HL-60/S4 treated with retinoic acid at 250 ng/mL for 4 days and 3 days (cell line): Measurements from ENCODE around the gene DIPK1B.

Source experiments
- in situ Hi-C: fragments of 300-500 bp; cut with MboI; formaldehyde crosslinking; loops from 2 replicates; pipeline ENCODE4 v1.7.0; 2022; ENCODE audit warnings: low sequenced_read_pairs

DIPK1B gene

DNA sequence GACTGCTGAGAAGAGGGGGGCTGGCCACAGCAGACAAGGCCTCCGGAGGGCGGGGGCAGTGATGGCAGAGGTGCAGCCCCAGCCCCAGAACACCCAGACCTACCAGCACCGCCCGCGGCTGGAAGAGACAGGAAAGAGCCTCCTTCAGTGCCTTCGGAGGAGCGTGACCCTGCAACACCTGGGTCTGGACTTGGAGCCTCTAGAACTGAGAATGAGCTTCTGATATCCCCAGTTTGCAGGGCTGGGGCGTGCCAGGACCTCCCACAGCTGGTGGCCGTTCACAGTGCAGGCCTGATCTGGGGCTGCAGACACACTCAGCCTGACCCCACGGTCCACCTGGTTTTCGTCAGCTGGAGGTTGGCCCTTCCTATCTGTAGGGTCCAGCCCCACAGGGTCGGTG, 21.2 kb downstream of the DIPK1B start:
- in situ Hi-C loops, result no loop called here

DNA sequence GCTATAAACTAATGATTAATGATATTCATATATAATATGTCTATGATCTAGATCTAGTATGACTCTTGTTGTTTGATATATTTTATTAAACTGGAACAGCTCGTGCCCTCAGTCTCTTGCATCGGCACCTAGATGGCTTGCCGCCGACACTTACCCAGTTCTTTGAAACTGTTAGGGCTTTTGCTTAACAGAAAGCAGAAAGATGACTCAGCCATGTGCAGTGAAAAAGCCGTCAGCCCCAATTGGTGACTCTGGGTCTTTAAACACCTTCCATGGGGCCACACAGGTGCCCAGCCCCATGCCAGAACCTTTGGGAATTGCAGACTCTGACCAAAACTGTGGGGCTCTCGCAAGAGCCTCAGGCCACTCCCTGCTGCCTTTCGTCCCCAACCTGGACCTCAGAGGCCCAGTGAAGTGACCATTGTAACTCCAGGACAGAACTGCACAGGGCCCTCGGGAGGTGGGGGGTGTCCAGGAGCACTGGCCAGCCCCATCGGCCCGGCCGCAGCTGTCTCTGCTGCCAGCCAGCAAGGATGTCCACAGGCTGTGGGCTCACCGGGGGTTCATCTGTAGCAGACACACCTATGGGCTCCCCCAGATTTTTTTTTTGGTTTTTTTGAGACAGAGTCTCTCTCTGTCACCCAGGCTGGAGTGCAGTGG, 22.6 kb downstream of the DIPK1B start:
- in situ Hi-C loops, result no loop called here

DNA sequence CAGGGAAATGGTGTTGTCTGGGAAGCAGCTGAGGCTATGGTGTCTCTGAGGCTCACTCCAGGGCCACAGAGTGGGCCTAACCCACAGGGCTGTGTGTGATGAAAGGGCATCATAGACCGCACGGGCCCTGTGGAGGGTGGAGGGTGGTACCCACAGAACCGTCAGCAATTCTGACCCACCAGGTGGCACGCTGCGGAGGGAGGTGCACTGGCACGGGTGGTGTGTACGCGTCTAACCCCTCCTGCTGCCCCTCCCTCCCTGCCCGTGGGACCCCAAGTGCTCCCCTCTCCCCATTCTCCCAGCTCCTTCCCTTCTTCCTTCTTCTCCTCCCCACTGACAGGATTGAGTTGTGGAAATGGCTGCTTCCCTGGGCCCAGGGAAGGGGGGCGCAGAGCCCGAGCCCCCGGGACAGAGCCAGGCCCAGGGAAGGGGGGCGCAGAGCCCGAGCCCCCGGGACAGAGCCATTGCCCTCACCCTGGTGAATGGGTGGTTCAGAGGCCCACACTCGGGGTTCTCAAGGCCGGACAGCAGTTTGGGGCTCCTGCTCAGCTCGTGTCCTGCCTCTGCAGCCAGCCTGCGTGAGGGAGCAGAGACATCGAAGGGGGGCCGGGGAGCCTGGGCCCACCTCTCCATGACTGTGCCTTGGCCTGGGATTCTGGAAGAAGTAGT, 23.6 kb downstream of the DIPK1B start:
- in situ Hi-C loops, result no loop called here

DNA sequence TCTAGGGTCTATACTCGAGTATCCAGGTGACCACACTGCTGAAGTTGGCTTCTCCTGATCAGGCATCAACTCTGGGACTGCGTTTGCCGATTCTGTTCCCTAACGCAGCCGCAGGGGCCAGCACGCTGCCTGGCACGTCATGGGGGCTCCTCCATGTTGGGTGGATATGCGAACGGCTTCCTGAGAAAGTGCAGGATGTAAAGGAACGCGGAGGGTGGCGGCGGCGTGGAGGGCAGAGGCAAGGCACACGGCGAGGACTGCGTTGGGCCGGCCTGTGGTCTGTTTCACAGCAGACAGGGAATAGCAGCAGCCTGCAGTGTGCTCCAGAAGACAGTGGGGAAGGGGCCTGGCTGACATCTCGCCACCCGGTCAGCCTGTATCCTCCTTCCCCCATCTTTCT, 26.6 kb downstream of the DIPK1B start:
- in situ Hi-C loops, result no loop called here

DNA sequence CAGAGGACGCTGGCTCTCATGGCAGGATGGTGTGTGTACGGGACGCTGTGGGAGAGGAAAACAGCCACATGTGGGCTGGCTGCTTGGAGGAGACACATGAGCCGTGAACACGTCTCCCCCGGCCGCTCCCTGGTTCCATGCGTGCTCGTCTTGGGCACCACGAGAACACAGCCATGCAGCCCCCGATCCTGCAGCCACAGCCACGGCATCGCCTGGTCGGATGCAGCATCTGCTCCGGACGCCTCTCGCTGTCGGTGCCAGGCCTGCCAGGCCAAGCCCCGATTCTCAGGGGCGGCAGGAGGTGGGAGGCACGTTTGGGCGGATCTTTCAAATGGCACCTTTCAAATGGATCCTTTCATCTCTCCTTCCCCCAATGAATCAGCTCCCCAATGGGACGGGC, 27.1 kb downstream of the DIPK1B start:
- in situ Hi-C loops, result no loop called here

DNA sequence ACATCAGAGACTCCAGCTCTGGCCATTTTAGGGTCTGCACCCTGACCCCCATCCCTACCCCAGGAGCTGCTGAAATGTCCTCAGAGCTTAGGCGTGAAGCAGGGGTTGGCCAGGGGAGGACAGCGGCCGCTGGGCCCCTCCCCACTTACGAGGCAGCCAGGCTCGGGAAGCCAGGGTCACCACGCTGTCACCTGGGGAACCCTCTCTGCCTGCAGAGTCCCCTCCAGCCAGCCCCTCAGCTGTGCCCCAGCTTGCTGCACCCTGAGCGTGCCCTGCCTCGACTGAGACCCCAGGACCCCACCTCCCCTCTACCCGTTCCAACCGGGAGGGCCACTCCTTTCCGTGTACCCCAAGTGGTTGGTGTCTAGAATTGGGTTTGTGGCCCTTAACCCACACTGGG, 27.7 kb downstream of the DIPK1B start:
- in situ Hi-C loops, result no loop called here

DNA sequence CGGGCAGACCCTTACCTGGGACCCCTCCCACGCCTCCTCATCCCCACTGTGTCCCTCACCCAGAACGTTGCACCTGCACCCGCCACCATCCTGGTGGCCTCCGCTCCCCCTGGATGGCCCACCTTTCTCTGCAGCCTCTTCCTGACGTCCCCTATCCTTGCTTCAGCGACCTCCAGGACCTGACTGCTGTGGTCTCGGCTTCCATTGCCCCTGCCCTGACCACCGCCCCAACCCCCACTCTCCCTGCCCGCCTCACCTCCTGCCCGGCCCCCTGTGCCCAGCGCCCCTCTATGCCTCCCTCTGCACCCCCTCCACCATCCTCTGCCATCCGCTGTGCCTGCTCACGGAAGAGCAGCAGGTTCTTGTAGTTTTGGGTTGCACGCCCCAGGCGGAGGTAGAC, 28.1 kb downstream of the DIPK1B start:
- in situ Hi-C loops, result no loop called here

DNA sequence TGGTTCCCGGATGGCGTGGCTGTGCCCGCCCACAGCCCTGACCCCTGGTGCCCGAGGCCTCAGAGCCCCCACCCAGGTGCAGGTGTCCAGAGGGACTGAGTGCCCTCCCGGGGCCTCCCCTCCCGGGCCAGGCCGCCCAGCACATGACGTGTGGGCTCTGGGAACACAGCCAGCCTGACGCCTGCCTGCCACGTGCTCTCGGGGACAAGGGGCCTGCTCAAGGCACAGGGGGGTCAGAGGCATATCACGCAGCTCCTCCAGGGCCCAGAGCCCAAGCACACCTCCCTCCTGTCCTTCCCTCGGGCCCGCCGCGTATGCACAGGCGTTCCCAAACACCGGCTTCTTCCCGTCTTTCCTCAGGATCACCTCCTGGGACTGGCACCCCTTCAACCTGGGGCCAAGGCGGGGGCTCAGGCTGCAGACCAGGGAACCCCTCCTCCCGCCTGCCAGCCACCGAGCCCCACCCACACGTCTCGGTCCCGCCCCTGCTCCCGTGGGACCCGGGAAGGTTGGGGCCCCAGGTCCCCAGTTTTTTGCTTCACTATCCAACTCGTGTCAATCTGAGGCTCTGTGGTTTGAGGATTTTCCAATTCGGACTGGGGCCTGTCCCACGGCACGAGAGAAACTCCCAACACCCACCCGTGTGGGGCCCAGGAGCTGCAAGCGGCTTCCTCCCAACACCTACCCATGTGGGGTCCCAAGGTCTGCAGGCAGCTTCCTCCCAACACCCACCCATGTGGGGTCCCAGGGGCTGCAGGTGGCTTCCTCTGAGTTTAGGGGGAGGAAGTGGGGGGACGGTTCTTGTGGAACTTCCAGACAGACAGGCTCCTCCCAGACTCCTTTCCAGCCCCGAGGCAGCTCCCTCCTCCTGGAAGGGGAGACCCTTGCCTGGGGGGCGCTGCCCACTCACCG, 28.9 kb downstream of the DIPK1B start:
- in situ Hi-C loops, result no loop called here

DNA sequence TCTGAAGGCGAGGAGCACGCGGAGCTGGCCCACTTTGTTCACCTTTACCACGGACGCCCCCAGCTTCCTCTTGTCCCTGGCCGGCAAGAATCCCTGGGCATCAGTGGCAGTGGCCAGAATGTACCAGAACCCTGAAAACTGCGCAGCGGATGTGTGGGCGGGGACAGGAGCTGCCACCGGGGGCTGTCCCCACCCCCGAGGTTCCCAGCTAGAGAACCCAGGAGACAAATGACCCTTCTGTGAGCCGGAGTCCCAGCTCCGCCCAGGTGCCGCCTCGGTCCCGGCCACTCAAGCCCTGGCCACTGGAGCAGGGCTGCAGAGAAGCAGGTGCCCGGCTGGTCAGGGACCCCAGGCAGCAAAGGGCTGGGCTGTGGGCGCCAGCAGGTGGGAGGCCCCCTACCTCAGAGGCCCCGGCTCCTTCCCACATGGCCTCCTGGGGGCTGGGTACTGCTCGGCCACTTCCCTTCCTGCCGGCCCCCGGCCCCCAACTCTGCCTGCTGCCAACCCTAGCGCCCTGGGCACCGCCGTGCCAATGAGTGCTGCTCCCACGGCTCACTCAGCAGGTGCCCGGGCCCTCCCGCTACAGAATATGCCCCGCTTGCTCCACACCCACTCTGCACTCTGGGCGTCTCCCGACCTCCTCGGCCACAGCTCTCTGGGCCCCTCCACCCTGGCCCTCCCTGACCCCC, 29.7 kb downstream of the DIPK1B start:
- in situ Hi-C loops, result no loop called here

DNA sequence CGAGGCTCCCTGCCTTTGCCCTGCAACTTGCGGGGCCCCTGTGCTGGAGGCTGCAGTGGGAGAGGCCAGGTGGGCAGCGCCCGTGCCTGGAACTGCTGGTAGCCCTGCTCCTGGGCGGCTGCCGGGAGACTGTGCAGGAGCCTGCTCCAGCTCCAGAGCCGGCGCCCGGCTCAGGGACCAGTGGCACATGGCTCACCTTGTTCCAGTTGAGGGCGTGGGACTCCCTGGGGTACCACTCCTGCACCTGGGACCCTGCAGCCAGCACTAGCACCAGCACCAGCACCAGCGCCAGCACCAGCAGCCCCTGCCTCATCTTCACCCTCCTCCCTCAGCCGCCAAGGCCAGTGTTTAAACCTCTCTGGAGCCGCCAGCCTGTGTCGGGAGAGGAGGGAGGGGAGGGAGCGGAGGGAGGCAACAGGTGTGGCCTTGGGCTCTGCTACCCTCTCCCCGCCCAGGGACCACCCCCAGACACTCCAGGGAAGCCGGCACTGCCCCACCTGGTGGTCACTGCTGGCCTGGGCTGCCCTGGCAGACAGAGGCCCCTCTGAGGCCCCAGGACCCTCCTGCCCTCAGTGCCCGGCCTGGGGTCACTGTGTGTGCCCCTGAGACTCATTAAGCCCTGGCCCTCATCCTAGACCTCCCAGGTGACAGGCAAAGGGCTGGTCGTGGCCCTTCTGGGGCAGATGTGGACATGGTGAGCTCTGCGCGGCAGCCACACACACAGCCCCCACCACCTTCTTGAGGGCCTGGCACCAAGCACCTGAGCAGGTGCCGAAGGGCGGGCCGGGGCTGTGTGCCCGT, 30.4 kb downstream of the DIPK1B start, which contains the start of gene LCN10:
TSS of gene LCN10 (minus strand) at position 350 of the 801 bp plus-strand sequence. CDS start at position 313, 37 bp downstream.
- in situ Hi-C loops, result no loop called here

DNA sequence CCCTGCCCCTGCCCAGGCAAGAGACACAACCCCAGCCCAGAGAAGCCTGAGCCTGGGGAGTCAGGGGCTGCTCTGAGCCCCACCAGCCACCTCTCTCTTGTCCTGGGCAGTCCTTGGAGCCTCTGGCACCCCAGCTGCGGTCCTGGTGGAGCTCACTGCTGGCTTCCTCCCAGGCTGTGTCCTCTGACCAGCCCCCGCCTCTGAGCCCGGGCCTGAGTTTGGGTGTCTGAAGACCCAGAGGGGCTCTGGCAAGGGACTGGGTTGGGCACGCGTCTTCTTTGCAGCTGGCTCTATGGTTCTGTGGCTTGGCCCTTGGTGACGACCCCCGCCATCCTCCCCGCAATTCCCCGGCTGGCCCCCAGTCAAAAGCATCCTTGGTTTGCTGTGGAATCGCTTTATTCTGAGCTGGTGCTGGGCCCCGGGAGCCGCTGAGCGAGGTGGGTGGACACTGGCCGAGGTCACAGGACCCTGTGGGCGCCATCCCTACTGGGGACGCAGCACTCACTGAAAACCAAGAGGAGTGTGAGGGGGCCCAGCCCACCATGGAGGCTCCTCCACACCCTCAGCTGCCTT, 31.4 kb downstream of the DIPK1B start:
- in situ Hi-C loops, result no loop called here

DNA sequence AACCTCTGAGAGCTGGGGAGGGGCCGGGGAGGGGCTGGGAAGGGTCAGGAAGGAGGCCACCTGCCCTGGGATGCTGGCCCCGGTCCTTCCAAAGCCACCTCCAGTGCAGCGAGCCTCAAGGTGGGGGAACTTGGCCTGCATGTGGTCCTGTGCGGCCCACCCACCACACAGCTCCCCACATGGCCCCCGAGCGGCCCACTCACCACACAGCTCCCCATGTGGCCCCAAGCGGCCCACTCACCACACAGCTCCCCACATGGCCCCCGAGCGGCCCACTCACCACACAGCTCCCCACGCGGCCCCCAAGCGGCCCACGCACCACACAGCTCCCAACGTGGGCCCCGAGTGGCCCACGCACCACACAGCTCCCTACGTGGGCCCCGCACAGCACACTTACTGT, 32.4 kb downstream of the DIPK1B start:
- in situ Hi-C loops, result no loop called here

DNA sequence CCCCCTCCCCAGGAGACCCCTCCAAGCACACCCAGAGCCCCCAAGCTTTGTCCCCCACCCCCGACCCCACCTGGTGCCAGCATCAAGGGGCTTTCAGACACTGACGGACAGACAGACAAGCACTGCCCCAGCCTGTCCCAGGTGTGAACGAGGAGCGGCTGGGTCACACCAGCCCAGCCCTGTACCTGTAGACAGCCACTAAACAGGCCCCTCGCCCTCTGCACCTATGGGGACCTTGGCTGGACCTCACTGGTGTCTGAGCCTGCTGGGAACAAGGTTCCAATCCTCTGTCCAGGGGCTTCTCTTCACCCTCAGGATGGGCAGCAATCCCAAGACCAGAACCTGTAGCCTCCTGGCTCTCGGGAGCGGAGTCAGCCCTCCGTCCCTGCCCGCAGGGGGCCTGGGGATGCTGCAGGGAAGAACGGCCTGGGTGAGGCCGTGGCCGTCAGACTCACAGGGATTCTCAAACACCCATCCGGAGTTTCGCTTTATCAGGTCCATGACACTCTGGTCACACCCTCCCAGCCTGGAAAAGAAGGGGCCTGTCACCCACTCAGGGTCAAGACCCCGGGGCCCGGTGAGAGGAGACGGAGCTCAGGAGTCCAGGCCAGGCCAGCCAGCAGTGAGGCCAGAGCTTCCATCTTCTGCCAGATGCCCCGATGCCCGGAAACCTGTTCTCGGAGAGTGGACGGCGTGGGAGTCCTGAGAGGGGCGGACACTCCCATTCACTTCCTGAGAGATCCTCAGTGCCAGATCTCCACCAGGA, 33.2 kb downstream of the DIPK1B start:
- in situ Hi-C loops, result no loop called here

DNA sequence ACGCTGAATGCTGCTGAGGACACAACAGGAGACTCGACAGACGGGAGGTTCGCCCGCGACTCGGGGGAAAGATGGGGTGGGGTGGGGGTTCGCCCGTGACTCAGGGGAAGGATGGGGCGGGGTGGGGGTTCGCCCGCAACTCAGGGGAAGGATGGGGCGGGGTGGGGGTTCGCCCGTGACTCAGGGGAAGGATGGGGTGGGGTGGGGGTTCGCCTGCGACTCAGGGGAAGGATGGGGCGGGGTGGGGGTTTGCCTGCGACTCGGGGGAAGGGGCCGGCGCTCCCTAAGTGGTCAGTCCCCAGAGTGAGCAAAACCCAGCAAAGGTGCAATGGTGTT, 33.8 kb downstream of the DIPK1B start:
- in situ Hi-C loops, result no loop called here

DNA sequence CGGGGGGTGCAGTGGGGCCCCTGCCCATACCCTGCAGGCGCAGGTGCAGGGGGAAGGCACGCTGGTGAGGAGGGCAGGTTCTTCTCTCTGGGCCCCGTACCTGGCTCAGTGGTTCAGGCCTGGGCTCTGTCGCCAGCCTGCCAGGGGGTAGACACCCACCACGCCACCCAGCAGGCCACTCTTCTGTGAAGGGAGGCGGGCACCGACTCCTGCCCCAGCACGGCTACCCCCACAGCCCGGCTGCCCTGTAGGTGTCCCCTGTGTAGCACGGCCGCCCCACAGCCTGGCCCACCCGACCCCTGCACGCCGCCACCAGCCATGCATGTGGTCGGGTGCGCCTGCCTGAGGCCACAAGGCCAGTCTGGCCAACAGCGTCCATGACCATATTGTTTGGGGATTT, 34.2 kb downstream of the DIPK1B start:
- in situ Hi-C loops, result no loop called here

DNA sequence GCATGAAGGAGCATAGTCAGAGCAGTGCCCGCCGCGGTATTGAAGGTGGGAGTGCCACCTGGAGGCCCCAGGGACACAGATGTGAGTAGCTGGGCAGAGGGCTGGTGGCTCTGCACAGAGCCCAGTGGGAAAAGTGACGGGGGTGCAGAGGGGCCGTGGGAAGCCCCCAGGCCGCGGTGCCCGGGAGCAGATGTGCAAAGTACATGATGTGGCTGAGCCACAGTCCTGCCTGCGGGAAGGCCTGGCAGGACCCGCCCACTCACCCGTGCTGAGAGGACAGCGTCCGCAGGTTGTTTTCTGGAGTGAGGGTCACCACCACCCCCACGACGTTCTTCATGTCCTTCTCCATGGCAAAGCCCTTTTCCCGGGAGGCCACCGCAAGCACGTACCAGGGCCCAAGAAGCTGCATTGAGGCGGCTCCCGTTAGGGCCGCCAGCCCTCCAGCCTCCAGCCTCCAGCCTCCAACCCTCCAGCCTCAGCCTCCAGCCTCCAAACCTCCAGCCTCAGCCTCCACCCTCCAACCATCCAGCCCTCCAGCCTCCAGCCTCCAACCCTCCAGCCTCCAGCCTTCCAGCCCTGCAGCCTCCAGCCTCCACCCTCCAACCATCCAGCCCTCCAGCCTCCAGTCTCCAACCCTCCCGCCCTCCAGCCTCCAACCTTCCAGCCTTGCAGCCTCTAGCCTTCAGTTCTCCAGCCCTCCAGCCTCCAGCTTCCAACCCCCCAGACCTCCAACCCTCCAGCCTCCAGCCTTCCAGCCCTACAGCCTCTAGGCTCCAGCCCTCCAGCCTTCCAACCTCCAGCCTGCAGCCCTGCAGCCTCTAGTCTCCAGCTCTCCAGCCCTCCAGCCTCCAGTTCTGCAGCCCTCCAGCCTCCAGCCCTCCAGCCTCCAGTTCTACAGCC, 35.0 kb downstream of the DIPK1B start:
- in situ Hi-C loops, result no loop called here

DNA sequence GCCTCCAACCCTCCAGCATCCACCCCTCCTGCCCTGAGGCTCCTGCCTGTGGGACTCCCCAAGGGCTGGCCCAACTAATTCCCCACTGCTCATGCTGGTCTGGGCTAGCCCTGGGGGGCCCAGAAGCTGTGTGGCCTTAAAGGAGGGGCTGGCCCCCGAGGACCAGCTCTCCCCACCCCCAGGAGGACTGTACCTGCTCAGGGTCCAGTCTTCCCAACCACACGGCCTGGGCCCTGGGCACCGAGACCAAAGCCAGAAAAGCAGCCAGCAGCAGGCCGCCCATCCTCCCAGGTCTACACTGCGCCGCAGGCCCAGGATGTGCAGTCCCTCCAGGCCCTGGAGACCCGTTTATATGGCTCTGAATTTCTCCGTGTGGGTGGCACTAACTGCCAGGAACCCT, 35.8 kb downstream of the DIPK1B start, which contains the start of gene LCN6:
TSS of gene LCN6 (minus strand) at position 325 of the 400 bp plus-strand sequence. CDS start at position 283, 42 bp downstream.
- in situ Hi-C loops, result no loop called here
